ENCODE measurements around the gene PGPEP1.
"Not testable (repeated sequence)": the region's sequence is repeated elsewhere in the genome, so short reads cannot be mapped to it uniquely, and the experiment has no call there.

PGPEP1 gene

GRCh38 chr19:18336121-18336520, 4.3 kb upstream of the PGPEP1 start:
- no peak for DNase-seq

GRCh38 chr19:18338541-18338940, 1.9 kb upstream of the PGPEP1 start:
- no peak for DNase-seq

DNA sequence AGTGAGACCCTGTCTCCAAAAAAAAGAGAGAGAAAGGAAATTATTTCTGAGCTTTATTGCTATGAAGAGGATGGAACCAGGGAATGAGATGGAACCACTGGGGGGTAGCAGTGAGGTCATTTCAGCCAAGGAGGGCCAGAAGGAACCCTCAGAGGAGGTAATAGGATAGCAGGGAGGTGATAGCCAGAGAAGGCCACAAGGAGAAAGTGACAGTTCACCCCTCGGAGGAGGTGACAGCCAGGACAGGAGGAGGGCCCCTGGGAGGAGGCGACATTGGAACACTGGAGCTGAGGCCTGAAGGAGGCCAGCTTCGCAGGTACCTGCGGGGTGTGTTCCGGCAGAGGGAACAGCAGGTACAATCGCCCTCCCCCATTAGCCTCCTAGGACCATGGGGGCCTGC, 675 bp upstream of the PGPEP1 start:
- no peak for DNase-seq

- peak; percentile 72 for DNase-seq
These were observed 831 bp downstream of the PGPEP1 start for GRCh38 chr19:18340990-18341868.

DNA sequence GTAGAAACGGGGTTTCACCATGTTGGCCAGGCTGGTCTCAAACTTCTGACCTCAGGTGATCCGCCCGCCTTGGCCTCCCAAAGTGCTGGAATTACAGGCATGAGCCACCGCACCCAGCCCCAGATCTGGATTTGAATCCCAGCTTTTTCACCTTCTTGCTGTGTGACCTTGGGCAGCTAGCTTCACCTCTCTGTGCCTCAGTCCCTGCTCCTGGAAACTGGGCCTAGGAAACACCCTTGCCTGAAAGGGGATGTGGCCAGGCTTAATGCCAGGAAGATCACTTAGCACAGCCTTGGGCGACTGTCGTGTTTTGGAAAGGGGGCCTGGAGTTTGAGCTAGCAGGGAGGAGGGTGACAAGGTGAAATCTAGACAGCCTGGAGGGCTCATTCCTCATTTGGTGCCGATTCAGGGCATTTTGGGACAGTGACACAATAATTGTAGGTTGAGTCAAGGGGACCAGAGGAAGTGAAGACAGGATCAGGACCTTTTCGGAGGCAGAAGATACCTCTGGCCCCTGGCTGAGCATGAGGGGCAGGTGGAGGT, 1.8 kb downstream of the PGPEP1 start:
- no peak for DNase-seq

DNA sequence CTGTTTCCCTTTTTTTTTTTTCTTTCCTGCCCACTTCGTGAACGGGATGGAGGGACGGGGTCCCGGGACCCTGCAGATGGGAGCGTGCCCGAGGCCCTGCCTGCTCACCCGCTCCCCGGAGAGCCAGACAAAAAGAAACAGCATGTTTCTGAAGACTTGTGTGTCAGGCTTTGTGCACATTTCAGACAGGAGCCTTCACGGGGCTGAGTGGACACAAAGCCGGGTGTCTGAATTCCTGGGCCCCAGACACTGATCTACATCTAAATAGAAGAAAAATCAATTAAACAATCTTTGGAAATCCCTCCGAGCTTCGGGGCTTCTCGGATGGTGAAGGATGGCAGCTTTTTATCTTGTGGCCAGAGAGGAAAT, 4.2 kb downstream of the PGPEP1 start:
- no peak for DNase-seq

DNA sequence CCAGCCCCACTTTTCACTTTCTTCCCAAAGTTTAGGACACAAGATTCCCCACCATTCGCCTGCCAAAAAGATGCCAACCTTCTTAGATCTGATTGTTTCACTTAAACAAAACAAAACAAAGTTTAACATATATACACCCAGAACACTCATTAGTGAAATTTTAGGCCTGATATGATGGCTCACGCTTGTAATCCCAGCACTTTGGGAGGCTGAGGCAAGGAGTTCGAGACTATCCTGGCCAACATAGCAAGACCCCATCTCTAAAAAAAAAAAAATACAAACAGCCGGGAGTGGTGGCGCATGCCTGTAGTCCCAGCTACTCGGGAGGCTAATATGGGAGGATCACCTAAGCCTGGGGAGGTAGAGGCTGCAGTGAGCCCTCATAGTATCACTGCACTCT, 4.9 kb downstream of the PGPEP1 start:
- no peak for DNase-seq

DNA sequence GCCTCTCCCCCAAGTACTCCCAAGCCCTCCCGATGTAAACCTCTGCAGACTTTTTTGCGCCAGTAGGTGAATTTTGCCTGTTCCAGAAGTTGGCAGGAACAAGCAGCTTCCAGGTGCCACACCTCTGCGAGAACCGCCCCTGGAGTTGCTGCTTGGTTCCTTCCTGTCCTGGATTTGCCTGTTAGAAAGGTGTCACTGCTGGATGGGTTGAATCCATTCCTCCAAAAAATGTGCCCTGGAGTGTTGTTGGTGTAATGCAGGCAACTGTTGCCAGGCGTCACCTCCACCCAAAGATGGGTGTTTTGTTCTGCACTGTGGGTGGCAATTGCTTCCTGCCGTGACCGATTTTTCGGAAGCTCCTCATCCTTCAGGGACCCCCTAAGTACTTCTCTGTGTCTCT, 5.7 kb downstream of the PGPEP1 start:
- no peak for DNase-seq

GRCh38 chr19:18348171-18348570, 7.8 kb downstream of the PGPEP1 start:
- no peak for DNase-seq

DNA sequence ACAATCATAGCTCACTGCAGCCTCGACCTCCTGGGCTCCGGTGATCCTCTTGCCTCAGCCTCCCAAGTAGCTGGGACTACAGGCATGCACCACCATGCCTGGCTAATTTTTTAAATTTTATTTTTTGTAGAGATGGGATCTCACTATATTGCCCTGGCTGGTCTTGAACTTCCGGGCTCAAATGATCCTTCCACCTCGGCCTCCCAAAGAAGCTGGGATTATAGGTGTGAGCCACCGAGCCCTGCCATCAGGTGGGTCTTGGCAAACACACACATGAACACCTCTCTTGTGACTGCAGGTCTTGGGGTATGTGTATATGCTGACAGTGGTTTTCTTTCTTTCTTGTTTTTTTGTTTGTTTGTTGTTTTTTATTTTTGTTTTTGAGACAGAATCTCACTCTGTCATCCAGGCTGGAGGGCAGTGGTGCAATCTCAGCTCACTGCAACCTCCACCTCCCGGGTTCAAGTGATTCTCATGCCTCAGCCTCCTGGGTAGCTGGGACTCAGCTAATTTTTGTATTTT, 8.5 kb downstream of the PGPEP1 start:
- not testable (repeated sequence) for DNase-seq

DNA sequence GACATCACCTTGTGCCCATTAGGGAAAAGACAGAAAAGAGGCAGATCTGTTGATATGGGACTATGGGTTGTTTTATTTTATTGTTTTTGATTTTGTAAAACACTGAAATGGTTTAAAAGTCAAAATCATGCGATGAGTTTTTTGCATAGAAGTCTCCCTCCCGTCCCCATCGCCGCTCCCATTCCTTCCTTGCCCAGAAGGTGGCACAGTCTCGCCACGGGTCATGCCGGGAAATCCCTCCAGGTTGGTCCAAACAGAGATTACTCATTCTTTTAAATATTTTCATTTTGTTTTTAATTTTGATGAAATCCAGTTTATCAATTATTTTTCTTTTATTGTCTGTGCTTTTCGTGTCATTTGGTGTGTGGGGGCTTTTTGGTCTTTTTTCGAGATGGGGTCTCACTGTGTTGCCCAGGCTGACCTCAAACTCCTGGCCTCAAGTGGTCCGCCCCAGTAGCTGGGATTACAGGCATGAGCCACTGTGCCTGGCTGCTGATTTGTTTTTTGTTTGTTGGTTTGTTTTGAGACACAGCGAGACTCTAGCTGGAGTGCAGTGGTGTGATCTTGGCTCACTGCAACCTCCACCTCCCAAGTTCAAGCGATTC, 9.2 kb downstream of the PGPEP1 start:
- peak; percentile 10 for DNase-seq

DNA sequence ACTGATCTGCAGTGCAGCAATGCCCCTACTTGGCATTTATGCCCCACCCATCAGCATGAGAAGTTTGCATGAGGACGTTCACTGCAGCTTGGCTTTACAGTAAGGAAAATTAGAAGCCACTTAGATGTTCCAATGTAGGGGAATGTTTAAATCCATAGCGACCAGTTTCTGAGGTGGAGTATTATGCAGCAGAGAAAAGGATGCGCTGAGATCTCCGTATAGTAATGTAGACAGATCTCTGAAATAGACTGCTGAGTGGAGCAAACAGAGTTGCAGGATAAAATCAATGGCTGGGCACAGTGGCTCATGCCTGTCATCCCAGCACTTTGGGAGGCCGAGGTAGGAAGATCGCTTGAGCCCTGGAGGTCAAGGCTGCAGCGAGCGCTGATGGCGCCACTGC, 10.1 kb downstream of the PGPEP1 start:
- DNase-seq: no peak

- no peak for DNase-seq
These were observed 11.1 kb downstream of the PGPEP1 start for GRCh38 chr19:18351544-18351943.

DNA sequence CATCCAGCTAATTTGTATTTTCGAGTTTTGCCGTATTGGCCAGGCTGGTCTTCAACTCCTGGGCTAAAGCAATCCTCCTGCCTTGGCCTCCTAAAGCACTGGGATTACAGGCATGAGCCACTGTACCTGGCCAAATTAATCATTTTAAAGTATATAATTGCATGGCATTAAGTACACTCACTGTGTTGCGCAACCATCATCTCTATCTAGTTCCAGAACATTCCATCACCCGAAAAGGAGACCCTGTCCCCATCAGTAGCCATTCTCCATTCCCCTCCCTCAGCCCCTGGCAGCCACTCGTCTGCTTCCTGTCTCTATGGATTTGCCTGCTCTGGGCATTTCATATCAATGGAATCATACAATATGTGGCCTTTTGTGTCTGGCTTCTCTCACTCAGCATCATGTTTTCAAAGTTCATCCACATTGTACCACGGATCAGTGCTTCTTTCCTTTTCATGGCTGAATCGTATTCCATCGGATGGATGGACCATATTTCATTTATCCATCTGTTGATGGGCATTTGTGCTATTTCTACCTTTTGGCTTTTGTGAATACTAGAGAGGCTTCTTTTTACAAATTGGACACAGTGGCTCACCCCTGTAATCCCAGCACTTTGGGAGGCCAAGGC, 13.1 kb downstream of the PGPEP1 start:
- DNase-seq: no peak

DNA sequence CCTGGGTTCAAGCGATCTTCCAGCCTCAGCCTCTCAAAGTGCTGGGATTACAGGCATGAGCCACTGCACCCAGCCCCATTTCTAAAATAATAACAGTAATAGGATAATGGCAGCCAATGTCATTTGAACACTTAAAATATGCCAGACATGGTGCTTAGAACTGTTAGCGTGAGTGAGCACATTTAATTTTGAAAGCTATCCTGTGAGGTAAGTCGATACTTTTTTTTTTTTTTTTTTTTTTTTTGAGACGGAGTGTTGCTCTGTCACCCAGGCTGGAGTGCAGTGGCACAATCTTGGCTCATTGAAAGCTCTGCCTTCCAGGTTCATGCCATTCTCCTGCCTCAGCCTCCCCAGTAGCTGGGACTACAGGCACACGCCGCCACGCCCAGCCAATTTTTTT, 14.3 kb downstream of the PGPEP1 start:
- DNase-seq: not testable (repeated sequence)

DNA sequence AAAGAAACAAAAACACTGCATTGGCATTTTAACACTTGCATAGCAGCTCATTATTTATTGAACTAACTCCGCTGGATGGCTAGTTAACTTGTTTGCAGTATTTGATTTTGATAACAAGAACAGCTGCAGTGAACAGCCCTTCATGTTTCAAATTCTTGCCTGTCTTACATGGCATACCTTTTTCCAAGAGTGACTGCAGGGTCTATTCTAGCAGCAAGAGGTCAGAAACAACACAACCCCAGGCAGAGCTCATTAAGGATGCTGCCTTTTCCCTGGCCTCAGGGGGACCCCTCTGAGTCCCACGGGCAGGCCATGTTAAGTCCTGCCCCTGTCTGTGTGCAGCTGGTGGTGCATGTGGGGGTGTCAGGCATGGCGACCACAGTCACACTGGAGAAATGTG, 16.6 kb downstream of the PGPEP1 start:
- no peak for DNase-seq

DNA sequence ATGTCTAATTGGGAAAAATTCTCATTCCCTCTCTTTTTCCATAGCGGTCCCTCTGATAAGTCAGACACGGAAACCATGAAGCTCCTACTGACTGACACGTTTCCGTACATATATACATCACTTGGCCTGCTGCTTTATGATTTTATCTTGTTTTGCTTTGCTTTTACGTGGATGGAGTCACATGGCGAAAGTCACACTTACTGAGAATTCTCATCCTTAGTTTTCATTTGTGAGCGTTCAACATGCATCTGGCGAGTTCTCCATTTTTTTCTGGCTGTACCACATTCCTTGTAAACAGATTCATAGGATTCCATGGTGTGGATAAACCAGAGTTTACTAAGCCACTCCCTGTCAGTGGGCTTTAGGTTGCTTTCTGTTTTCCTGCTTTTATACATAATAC, 21.2 kb downstream of the PGPEP1 start:
- no peak for DNase-seq

GRCh38 chr19:18362934-18363542, 22.6 kb downstream of the PGPEP1 start:
- no peak for DNase-seq

DNA sequence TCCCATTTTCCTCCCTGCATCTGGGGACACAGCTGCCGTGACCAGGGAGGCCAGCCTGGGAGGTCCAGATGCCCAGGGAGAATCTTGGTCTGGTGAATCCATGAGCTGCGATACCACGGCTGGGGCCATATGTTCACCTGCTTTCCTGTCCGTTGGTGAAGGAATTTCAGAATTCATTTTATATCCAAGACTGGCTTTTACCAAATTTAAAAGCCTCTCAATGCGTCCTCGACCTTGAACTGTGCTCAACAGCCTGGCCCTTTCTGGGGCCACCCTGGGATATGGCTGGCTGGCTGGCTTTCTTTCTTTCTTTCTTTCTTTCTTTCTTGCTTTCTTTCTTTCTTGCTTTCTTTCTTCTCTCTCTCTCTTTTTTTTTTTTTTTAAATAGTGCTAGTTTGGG, 23.4 kb downstream of the PGPEP1 start:
- DNase-seq: no peak

DNA sequence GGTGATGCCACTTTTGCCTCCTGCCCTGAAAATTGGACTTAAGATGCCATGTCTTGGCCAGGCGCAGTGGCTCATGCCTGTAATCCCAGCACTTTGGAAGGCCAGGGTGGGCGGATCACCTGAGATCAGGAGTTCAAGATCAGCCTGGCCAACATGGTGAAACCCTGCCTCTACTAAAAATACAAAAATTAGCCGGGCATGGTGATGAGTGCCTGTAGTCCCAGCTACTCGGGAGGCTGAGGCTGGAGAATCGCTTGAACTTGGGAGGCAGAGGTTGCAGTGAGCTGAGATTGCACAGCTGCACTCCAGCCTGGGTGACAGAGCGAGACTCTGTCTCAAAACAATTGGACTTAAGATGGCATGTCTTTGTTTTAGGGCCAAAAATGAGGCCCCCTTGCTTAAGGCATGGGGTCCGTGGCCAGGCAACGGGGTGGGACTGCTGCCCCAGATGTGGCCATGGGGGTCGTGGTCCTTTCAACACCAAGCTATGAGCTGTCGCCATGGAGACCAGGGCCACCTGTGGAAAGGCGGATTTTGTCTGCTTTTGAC, 24.0 kb downstream of the PGPEP1 start:
- not testable (repeated sequence) for DNase-seq

DNA sequence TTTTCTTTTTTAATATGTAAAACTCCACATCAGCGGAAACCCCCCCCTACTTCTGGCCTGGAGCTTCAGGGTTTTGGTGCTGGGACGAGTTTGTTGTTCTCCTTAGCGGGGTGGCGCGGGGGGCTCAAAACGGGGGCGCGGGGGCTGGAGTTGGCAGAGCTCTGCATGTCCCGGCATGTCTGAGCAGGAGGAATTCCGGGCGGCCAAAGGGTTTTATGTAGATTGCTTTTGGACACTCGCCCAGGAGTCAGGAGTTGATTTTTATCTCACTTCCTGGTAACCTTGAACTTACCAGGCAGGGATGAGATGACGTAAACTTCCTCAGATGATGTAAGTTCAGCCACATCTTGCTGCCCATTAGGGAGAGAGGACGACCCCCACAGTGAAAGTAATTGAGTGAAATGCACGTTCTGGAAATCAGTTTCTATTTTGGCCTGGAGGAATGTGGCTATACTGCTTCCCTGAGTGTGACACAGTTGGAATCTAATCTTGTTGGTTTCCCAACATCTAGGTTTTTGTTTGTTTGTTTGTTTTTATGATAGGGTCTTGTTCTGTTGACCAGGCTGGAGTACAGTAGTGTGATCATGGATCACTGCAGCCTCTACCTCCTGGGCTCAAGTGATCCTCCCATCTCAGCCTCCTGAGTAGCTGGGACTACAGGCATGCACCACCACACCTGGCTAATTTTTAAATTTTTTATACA, 24.6 kb downstream of the PGPEP1 start:
- DNase-seq: no peak

- no peak for DNase-seq
These were observed 25.6 kb downstream of the PGPEP1 start for GRCh38 chr19:18366021-18366435.
